SKM-1 (cell line): ENCODE results near the gene RAC2.
A peak's percentile ranks its signal among the peaks of the same experiment; 100 is the strongest.

ENCODE experiments used
- DNase-seq: peaks from one replicate; lab custom pipeline; 2025; ENCODE audit not compliant: unreplicated experiment; lab: John Stamatoyannopoulos, UW

The RAC2 gene

DNA sequence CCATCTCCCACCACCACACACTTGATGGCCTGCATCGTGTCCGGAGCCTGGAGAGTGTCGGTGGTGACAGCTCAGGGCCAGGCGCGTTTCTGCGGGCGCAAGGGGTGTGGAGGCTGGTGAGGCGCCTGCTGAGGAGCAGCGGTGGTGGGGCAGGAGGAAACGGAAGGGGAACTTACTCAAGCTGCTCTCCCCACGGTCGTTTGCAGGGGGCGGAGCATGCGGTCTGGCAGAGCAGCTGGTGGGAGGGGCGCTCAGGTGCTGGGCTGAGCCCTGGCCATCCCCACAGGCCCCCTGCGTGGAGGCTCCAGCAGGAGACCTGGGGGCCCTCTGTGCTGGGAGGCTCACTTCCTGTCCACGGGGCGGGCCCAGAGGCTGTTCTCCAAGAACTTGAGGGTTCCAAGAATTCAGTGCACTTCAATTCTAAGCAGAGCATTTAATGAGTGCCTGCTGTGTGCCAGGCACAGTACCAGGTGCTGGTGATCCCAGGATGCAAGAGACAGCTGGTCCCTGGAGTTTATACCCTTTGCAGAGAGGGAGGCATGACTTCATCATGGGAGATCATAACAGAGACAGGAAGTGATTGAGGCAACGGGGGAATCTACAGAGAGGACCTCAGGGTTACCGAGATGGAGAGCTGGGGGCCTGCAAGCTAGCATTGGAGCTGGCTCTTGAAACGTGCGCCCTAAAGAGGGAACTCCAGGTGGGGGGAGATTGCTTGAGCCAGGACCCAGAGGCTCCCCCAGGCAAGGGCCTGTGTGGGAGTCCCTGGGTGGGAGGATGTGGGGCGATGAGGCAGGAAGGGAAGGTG lies at the start of gene RAC2:
TSS of gene RAC2 (minus strand) at position 156 of the 808 bp plus-strand sequence. CDS start at position 35, 121 bp downstream.
- peak; percentile 95 for DNase-seq

- DNase-seq = no peak
These were observed 49.1 kb upstream of the RAC2 start for GRCh38 chr22:37293172-37293571.

DNA sequence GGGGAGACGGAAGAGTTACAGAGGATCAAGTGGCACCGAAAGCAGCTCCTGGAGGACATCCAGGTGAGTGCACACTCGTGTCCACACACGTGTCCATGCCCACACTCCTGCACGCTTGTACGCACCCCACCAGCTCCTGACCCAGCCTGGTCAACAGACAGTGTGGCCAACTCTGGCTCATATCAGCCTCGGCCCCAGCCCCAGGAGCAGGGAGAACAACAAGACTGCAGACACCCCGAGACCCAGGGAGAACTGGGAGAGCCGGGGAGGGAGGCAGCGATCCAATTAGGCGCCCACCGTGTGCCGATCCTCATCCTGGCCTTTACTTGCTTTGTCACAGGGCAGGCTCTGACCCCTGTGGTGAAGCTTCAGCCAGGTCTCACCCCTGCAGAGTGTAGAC lies 48.6 kb upstream of the RAC2 start:
- no peak for DNase-seq

DNA sequence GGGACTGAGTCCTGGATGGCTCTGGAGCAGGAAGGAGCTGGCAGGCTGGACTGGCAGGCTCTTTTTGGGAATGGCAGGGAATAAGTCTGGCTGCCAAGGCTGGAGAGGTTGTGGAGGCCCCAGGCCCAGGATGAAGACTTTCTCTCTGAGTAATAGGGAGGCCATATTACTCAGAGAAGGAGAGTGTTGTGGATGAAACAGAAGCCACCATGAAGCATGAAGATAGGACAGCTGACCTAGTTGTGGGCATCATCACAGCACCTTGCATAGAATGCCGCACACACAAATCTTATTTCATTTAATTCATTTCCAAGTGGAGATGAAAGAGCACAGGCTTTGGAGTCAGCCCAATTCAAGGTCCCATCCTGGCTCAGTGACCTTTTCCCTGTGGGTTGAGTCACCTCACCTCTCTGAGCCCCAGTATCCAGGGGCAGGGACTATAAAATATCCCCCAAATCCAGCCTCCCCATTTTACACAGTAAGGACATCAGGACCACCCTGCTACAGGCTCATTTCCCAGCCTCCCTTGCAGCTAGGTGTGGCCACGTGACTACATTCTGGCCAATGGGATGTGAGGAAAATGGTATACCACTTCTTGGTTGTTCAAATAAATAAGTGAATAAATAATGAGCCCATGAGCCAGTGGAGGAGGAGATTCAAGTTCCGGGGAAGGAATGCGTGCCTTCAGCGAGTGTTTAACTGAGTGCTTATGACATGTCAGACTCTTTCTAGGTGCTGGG lies 47.7 kb upstream of the RAC2 start:
- no peak for DNase-seq

- DNase-seq = no peak
These were observed 46.7 kb upstream of the RAC2 start for GRCh38 chr22:37290737-37291136.

DNA sequence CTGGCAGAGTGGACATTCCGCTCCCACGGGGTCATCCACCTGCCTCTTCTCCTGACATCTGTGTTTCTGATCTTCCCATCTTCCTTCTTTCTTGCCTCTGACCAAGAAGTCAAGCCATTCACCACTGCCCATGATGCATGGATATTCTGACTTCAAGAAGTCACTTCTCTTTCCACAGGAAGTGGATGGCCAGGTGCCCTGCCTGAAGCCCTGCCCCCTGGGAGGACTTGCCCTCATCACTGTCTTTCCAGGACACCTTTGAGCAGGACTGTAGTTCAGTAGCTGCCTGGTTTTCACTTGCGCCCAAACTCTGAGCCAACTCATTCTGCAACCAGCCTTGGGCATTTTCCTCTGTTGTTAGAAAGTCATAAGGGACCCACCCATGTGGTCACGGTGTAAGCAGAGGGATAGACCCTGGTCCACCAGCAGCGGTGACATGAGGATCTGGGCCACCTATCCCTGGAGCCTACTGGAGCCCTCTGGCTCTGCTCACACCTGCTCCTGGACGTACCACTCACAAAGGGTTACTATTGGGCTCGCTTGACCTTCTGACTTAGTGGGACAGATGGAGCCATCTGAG lies 45.2 kb upstream of the RAC2 start:
- no peak for DNase-seq

DNA sequence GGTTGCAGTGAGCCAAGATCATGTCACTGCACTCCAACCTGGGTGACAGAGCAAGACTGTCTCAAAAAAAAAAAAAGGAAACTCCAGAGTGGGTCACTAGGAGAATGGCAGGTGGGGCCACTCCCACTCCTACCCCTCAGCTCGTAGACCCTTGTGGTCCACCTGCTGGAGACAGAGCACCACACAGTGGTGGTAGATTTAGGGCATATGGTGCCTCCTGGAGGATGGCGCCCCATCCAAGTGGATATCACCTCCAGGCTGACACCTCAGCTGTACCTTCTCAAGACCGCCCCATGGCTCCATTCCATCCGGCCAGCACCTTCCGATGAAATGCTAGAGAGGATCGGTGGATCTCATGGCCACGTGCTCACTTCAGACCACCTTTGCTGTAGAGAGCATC lies 44.5 kb upstream of the RAC2 start:
- DNase-seq = no peak

DNA sequence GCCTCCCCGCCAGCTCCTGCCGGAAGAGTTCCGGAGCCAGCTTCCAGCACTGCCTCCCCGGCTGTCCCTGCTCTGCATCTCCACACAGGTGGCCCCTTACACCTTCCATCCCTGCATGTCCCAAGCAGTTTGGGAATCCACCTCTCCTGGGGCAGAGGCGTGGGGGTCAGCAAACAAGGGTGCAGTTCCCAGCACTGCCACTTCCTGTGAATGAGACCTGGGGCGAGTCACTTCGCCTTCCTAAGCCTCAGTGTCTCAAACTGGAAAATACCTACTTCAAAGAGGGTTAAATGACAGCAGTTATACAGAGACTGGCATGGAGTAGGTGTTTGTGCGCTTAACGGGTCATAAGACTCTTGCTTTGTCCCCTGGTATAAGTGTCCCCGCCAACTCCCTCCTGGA lies 43.5 kb upstream of the RAC2 start:
- no peak for DNase-seq

- DNase-seq = no peak
These were observed 41.9 kb upstream of the RAC2 start for GRCh38 chr22:37285937-37286336.

GRCh38 chr22:37284805-37285355 lies 40.8 kb upstream of the RAC2 start:
- DNase-seq = peak; percentile 98

GRCh38 chr22:37284126-37284804 lies 40.2 kb upstream of the RAC2 start:
- DNase-seq = no peak

- peak; percentile 22 for DNase-seq
These were observed 39.4 kb upstream of the RAC2 start for GRCh38 chr22:37283393-37283937.

DNA sequence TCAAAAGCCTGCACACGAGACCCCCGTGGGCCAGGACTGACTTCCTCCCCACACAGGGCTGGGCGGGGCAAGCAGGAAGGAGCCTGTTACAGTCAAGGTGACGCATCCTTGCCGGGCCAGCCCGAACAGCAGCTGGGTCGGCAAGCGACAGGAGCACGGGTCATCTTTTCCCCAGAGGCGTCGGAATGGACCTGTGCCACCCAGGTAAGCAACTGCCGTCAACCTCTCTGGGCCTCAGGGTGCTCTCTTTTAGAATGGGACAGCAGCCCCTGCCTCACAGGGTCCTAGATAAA lies 38.3 kb upstream of the RAC2 start, which contains the start of gene CYTH4:
TSS of gene CYTH4 (plus strand) at position 124 of the 293 bp plus-strand sequence. CDS start at position 186, 62 bp downstream.
- DNase-seq = peak; percentile 36

DNA sequence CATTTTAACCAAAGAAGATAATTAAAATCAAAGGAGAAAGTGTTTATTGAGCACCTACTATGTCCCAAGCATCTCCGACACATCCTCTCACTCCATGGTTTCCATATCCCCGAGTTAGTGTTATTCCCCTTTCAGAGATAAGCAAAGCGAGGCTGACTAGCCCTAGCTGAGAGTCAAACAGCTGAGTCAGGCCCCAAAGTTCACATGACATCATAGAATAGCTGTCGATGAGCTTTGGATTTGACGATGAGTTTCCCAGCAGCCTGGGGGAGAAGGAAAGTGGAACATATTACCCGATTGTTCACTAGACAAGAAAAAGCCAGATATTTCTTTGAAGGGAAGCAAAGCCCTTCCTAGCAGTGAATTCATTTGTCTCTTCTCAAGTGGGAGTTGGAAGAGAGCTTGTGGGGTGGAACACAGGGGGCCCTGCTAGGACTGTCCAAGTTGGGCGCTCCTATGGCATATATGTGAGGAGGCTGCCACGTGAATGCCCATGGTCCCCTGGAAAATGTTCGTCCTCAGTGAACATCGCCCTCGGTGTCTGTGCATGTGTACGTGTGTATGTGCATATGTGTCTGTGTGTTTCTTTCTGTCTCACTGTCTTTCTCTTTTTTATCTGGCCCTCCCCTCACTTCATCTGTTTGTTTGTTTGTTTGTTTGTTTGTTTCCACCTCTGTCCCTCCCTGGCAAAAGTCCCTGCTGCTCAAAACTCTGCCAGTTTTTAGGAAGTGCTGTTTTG lies 37.7 kb upstream of the RAC2 start:
- DNase-seq = no peak

DNA sequence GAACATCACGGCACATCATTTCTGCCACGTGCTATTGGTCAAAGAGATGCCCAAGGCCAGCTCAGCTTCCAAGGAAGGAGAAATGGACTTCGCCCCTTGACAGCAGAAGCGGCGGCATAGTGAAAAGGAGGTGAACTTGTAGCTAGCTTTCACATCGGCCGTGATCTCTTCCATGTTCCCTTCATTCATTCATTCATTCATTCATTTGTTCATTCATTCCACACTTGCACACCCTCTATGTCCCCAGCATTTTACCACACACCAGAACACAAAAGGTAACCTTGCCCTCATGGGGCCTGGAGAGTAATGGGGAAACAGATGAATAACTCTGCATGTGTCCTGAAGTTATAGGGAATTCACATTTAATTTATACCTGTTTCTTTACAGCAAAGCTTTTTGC lies 37.1 kb upstream of the RAC2 start:
- no peak for DNase-seq

DNA sequence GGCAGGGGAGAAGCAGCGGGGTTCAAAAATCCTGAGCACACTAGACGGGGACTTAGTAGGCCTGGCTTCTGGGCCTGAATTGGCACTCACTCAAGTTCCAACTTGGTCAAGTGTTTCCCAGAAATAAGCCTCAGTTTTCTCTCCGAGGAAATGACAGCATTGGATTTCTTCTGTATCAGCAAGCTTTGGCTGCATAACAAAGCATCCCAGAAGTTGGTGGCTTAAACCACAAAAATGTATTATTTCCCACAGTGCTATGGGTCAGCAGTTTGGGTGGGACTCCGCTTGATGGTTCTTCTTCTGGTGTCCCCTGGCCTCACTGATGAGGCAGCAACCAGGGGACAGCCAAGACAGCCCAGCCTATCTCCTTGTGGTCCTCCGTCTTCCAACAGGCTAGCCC lies 36.6 kb upstream of the RAC2 start:
- no peak for DNase-seq

- peak; percentile 82 for DNase-seq
These were observed 35.5 kb upstream of the RAC2 start for GRCh38 chr22:37279331-37280181.

- DNase-seq = no peak
These were observed 34.2 kb upstream of the RAC2 start for GRCh38 chr22:37278261-37278660.

DNA sequence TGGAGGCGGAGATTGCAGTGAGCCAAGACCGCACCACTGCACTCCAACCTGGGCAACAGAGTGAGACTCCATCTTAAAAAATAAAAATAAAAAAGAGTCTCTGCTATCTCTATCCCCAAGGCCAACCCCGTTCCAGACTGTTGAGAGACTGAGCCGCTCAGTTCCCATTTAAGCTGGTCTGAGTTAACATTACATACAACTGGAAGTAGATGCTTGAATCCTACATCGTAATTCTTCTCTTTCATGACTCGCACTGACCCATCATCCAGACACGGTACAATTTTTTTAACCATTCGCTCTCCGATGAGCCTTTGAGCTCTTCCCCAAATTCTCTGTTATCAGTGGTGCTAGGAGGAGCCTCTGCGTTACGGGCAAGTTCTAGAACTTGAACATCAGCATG lies 33.3 kb upstream of the RAC2 start:
- no peak for DNase-seq
